Tongue (tissue), 2 donors: ENCODE results near the gene PILRA. TPM values are rescaled to one million over a fixed set of nuclear protein-coding genes. Genes with fewer than 3 reads are reported as not detected.
A peak's percentile ranks its signal among the peaks of the same experiment; 100 is the strongest.

ENCODE experiments used
- DNase-seq: peaks from one replicate; pipeline ENCODE4 v3.0.0-alpha.2; 2015
- total RNA-seq: library from RNA; depleted of rRNA; stranded (reverse); fragments of >200 nt; gene quantifications from one replicate; pipeline ENCODE4 v1.2.3, GENCODE V29; 2014

Gene PILRA
- total RNA-seq, 1 donor from 2014 or later: 1.1 TPM

- DNase-seq: no peak
Measured at GRCh38 chr7:100413346-100413745, 40.1 kb downstream of the PILRA start.

GRCh38 chr7:100413889-100414288, 40.6 kb downstream of the PILRA start:
- no peak for DNase-seq

- DNase-seq: no peak
Measured at GRCh38 chr7:100415448-100415847, 42.2 kb downstream of the PILRA start.

GRCh38 chr7:100418930-100419659, 45.8 kb downstream of the PILRA start:
- no peak for DNase-seq

- no peak for DNase-seq
Measured at GRCh38 chr7:100419660-100420226, 46.5 kb downstream of the PILRA start.

- DNase-seq: no peak
Measured at GRCh38 chr7:100423315-100423714, 50.0 kb downstream of the PILRA start.

GRCh38 chr7:100425347-100425746, 52.1 kb downstream of the PILRA start:
- DNase-seq: no peak

- DNase-seq: no peak
Measured at GRCh38 chr7:100426516-100426915, 53.2 kb downstream of the PILRA start.

- no peak for DNase-seq
Measured at GRCh38 chr7:100427762-100428198, 54.5 kb downstream of the PILRA start.

GRCh38 chr7:100428199-100428966, 55.1 kb downstream of the PILRA start, which contains the start of gene ZCWPW1:
ZCWPW1 (minus strand) TSS chr7:100428703; CDS start chr7:100420649, 8,054 bp downstream.
- peak; percentile 99 for DNase-seq

- peak; percentile 100 for DNase-seq
Measured at GRCh38 chr7:100428967-100429636, 55.8 kb downstream of the PILRA start.

- peak; percentile 99 for DNase-seq
Measured at GRCh38 chr7:100429637-100430492, 56.6 kb downstream of the PILRA start, which contains the start of gene MEPCE. MEPCE (plus strand) TSS chr7:100429831; CDS start chr7:100430019, 188 bp downstream.

- peak; percentile 23 for DNase-seq
Measured at GRCh38 chr7:100430493-100431285, 57.4 kb downstream of the PILRA start.

- DNase-seq: no peak
Measured at GRCh38 chr7:100431286-100431735, 58.0 kb downstream of the PILRA start.

- no peak for DNase-seq
Measured at GRCh38 chr7:100432053-100432452, 58.8 kb downstream of the PILRA start.

GRCh38 chr7:100432621-100433275, 59.5 kb downstream of the PILRA start:
- no peak for DNase-seq

- no peak for DNase-seq
Measured at GRCh38 chr7:100433276-100433591, 59.9 kb downstream of the PILRA start.

- no peak for DNase-seq
Measured at GRCh38 chr7:100433592-100434296, 60.5 kb downstream of the PILRA start.
